HG03442 (cell line): Measurements from ENCODE around the gene NKX1-1.
"Not testable (repeated sequence)": the region's sequence is repeated elsewhere in the genome, so short reads cannot be mapped to it uniquely, and the experiment has no call there.

Experiments used
- ATAC-seq: cut with Tn5 transposase; IDR thresholded peaks from one replicate; pipeline ENCODE4 v1.9.1; 2021; ENCODE audit warnings: mild to moderate bottlenecking, moderate library complexity; ENCODE audit not compliant: unreplicated experiment

Gene NKX1-1

DNA sequence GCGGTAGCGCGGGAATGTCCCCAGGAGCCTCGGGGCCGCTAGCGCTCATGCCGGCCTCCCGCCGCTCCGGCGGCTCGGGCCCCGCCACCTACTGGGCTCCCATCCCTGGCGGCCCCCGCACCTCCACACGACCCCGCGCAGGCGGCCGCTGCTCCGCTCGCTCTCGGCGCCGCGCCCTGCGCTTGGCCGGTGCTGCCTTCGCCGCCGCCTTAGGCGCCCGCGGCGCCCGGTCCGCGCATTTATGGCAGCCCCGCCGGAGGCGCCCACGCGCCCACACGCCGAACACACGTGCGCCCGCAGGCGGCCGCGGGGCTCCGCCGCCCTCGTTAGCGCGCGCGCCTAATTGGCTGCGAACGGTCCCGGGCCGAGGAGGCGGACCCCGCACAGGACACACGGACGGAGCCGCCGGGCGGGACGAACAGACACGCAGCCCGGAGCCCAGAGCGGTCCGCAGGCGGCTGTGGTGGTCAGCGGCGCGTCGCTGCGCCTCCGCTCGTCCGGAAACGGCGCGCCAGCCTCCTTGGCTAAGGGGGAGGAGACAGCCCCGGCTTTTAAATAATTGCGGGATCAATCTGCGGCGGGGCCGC, at the start of gene NKX1-1:
NKX1-1 (minus strand) TSS at position 49 of the 587 bp plus-strand sequence; CDS start at position 49, 0 bp downstream.
- no peak for ATAC-seq

DNA sequence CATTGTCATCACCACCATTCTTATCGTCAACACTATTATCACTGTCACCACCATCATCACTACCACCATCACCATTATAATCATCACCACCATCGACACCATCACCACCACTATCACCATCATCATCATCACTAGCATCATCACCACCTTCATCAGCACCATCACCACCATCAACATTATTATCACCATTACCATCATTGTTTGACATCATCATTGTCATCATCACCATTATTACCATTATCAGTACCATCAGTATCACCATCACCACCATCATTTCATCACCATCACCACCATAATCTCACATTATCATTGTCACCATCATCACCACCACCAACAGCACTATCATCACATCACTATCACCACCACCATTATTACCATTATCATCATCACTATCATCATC, 47.5 kb upstream of the NKX1-1 start:
- ATAC-seq: no peak

DNA sequence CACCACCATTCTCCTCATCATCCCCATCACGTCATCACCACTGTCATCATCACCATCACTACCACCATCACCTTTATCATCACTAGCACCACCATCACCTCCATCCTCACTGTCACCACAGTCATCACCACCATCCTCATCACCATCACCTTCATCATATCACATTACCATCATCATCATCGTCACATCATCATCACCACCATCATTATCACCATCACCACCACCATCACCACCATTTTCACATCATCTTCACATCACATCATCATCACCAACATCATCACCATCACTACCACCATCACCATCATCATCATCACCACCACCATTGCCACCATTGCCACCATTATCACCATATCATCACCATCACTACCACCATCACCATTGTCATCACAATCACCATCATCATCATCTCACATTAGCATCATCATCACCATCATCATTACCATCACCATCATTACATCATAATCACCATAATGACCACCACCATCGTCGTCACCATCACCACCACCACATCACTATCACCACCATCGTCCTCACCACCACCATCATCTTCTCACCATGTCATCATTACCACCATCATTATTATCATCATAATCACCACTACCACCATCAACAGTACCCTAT, 46.3 kb upstream of the NKX1-1 start:
- no peak for ATAC-seq

DNA sequence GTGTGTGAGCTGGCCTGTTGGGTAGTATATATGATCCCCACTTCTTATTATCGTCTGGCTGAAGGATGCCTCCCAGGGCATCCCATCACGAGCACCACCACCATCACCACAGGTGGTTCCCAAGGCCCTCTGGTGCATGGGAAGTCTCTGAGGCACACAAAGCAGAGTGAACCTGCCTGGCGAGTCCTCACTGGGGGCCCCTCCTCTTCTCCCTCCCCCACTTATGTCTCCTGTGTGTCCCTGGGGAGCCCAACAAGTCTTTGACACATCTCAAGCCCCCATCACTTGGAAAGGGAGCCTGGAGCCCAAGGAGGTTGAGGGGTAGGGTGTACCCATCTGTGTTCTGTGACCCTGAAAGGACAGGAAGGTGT, 45.5 kb upstream of the NKX1-1 start:
- ATAC-seq: no peak

DNA sequence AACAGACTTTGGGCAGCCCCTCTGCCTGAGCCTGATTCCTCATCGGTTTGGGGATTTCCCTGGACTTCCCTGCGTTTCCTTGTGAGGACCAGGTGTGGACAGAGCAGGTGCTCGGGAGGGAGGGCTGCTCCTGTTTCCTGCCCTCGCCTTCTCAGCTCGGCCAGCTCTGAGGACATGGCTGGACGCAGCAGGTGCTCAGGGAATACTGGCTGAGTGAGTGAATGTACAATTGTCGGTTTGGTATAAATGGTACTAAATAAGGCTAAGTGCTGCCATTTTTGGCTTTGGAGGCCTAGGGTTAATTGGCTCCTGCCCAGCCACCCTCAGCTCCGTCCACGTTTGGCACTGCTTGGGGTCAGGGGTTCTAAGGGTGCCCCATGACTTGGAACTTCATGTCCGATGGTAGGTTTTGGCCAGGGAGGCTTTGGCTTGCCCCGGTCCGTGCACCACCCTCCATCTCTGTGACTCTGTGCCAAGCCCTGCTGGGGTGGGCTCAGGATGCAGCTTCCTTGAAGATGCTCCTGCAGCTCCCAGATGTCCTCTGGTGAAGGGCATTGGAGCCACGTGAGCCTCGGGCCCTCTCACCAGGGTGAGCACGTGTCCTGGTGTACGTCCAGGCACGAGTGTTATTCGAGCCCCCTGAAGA, 45.0 kb upstream of the NKX1-1 start:
- no peak for ATAC-seq

DNA sequence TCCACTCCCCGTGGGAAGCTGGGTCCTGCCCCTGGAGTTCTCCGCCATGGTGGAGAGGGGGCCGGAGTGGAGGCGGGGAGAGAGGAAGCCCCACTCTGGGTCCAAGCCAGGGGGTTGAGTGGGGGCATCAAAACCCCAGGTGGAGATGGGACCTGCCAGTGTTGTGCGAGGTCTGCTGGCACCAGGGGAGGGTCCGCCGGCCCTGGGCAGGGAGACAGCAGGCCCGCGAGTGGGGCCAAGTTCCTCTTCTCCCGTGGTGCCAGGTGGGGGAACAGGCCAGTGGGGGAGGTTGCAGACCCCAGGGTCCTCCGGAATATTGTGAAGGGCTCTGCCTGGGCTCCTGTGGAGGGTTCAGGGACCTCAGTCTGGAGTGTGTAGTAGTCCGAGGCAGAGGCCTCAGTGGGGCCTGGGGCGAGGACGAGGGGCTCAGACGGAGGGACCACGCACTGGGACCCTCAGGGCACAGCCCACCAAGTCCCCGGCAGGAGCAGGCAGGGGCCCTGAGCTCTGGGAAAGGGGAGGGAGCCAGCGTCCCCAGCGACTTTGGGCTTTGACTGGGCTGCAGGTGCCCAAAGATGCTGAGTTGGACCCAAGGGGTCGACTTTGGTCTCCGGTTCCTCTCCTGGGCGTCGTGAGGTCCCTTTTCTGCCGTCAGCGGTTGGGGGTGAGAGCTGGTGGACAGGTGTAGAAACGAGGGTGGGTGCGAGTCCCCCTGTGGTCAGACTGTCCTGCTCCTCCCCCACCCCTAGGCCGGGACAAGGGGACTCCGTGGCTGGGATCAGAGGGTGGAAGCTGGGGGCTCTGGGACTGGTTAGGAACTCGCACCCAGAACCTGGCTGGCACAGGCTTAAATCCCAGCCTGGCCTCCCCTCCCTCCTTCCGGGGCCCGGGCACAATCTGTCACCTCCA, 43.8 kb upstream of the NKX1-1 start:
- ATAC-seq: no peak

DNA sequence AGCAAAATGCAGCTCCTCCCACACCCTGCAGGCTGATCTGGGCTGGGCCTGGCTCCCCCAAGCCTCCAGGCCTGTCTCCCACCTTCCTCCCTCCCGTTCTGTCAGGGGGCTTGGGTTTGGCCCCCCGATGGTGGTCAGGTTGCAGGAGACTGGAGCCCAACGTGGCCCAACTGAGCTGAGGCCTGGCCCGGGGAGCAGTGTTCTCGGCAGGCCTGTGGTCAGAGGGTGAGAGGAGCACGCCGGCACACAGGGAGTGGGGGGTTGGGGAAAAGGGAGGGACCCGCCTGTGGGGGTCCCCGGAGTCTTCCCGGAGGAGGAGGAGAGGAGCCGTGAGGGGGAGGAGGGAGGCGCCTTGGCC, 43.2 kb upstream of the NKX1-1 start:
- no peak for ATAC-seq

DNA sequence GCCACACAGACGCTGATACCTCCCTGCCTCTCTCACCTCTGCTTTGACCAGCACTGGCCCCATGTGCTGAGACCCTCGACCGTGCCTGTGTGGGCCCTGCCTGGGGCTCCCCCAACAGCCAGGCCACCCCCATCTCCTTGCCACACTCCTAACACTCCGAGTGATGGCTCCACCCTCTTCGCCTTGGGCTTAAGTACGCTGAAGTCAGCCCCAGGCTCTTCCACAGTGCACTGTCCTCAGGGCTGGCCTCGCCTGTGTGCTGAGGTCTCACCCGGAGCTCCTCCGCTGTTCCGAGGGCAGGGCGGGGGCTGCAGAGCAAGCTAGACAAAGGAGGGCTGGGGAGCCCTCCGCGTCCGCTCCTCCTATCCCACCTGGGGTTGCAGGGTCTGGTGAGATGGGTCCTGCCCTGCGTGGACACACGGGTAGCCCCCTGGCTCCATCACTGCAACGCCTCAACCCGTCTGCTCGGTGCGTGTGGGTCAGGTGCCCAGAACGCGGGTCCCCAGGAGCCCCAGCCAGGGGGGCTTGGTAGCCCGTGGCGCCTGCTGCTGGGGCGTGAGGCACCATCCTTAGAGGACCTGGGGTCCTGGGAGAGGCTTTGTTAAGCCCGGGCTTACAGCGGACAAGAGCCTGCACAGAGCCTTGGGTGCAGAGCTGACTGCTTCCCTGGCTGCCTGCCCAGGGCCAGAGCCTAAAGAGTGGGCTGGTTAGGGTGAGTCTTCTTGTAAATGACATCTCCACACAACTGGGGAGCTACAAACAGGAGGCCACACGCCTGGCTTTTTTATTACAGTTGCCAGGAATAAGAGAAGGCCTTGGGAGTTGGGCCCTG, 42.6 kb upstream of the NKX1-1 start:
- ATAC-seq: no peak

DNA sequence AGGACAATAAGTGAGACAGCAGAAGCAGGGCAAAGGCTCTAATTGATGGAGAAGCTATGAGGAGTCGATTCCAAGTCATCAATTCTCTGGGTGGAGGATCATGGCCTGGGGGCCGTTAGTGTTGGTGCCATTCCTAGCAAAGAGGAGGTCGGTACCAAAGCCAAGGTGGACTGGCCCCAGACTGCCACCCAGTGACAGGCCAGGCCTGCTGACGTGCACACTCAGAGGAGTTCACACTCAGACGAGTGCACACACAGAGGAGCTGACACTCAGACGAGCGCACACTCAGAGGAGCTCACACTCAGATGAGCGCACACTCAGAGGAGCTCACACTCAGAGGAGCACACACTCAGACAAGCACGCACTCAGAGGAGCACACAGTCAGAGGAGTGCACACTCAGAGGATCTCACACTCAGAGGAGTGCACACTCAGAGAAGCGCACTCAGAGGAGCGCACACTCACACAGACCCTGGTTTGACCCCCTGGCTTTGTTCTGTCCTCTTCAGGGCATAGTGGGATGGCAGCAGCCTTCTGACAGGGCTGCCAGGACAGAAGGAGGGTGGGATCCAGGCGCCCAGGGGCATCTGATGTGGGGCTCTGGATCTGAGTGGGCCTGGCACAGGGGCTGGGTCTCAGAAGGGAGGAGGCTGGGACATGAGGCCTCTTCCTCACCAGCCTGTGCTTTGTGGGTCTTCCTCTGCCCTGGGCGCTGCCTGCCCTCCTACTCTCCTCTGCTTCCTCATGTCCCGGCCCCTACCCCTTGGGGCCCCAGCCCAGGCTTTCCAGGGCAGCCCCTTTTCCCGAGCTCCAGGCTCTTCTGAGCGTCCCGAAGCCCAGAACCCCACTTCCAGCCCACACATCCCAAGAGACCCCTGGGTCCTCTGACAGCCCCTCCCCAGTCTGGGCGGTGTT, 41.7 kb upstream of the NKX1-1 start:
- ATAC-seq: no peak

DNA sequence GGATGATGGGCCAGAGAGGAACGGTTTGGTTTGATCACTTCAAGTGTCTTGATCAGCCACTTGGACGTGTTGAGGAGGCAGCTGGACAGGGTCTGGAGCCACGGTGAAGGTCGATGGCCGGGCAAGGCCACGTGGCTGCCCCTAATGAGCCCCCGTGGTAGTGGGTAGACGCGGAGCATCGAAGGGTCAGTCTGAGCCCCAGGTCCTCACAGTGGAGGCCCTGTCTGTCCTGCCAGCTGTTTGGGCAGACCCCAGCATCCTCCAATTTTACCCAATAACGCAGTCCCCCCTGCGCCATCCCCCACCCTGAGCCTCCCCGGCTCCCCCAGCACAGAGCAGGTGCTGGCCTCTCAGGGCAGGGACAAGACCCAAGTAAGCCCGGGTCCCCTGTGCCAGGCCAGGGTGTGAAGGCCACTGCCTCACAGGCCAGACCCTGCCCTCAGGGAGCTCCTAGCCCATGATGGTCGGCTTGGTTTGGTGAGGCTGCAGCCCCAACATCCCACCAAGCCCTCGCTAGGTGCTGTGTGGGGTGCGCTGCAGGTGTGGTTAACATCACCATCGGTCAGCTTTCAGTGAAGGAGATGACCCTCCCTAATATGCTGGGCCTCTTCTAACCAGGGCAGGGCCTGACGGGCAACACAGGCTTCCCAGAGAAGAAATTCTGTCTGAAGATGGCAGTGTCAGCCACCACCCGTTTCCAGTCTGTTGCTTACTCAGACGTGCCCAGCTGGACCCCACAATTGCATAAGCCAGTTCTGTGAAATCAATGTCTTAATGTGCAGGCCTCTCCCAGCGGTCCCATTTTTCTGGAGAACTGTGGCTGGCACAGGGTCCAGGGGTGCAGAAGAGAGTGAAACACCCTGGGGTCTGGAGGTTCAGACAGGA, 40.5 kb upstream of the NKX1-1 start:
- ATAC-seq: no peak

DNA sequence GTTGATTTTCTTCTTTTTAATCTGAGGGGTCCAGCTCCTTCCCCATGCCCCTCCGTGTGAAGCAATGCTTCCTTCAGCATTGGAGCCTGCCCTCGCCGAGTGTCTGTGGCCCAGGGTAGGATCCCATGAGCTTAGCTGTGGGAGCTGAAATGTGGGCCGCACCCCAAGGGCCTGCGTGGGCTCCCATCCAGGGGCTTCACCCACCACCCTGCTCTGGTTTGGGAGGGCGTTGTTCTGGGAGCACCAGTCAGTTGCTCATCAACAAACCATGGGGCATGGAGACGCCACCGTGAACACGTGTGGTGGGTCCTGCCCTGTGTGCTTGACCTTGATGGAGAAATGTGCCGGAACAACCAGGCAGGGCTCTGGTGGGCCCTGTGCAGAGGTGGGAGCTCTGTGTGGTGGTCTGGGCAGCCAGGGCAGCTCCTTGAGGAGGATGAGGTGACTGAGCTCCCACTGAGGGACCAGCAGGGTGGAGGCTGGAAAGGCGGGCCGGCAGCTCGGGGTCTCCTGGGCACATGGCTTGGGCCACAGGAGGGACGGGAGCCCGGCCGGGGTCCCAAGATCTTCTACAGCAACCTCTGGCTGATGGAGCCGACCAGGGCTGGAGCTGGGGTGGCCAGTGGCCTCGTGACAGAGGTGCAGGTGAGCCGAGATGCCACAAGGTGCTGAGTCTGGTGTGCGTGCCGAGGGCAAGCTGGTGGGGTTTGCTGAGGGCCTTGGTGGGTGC, 39.6 kb upstream of the NKX1-1 start:
- ATAC-seq: no peak

DNA sequence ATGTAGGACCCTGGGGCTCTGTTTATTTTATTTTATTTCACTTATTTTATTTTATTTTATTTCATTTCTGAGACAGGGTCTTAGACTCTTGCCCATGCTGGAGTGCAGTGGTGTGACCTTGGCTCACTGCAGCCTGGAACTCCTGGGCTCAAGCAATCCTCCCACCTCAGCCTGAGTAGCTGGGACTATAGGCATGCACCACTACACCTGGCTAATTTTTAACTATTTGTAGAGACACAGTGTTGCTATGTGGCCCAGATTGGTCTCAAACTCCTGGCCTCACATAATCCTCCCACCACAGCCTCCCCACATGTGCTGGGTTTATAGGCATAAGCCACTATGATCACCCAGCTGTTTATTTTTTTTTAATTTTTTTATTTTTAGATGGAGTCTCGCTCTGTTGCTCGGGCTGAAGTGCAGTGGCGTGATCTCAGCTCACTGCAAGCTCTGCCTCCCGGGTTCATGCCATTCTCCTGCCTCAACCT, 37.5 kb upstream of the NKX1-1 start:
- ATAC-seq: not testable (repeated sequence)

DNA sequence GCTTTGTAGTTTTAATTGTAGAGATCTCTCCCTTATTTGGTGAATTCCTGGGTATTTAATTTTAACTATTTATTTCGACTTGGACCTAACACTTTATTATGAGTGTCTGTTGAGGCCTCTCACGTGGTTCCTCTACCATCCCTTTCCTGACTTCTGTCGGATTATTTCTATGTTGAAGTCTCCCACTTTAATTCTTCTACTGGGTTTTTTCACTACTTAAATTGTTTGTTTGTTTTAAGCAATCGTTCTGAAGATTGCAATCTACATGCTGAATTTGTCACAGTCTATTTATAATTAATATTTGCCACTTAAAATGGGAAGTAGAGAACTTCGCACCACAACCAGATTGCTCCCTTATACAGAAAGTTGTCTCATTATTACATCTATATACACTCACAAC, 20.8 kb upstream of the NKX1-1 start:
- no peak for ATAC-seq

DNA sequence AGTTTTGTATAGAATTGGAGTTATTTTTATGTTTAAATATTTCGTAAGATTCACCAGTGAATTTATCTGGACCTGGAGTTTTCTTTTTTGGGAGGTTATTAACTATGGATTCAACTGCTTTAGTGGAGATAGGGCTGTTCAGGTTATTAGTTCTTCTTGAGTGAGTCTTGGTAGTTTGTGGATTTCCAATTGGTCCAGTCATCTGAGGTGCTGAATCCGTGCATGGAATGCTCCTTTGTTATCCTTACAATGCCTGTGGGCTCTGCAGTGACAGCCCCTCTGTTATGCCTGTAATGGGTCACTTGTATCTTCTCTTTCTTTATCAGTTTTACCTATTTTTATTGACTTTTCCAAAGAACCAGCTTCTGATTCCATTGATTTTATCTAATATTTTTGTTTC, 15.4 kb upstream of the NKX1-1 start:
- ATAC-seq: no peak

DNA sequence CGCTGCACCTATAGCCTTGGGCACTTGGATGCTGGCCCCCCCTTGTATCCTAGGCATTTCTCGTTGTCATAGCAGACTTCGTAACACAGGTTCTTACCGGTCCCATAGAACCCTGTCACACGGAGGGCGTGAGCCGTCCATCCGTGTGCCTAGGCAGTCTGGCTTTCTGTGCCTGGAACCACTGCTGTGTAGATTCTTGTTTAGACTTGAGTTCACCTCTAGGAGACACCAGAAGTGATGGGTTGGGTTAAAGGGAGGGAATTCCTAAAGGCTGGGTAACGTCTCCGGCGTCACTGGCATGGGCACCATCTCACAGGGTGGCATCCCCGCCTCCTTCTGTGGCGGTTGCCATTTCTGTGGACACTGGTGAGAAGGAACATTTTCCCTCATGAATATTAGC, 13.5 kb upstream of the NKX1-1 start:
- ATAC-seq: no peak

DNA sequence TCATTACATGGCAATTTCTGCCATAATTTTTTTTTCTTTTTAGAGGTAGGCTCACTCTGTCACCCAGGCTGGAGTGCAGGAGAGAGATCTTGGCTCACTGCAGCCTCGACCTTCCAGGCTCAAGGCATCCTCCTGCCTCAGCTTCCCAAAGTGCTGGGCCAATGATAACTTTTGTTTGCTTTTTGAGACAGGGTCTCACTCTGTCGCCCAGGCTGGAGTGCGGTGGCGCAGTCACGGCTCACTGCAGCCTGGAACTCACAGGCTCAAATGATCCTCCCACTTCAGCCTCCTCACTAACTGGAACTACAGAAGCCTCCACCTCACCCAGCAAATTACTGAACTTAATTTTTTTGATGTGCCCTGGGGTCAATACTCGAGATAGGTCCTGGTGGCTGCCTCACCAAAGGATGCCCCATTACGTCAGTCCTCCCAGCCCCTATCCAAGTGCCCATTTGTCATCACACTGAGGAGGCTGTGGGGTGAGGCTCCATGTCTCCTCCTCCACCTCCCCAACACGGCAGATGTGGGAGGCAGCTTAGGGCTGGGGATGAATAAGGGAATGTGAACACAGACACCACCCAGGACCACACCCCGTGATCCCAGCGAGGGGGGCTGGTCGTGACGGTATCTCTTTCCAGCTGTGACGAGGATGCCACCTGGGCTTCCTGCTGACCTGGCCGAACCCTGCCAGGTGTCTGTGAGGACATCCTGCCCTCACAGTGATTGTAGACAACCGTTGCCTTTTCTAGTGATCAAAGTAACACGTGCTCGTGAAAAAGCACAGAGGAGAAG, 12.4 kb upstream of the NKX1-1 start:
- ATAC-seq: no peak
